Measurements from ENCODE around the gene ALK. TPM values are rescaled to one million over a fixed set of nuclear protein-coding genes. Genes with fewer than 3 reads are reported as not detected.

Gene ALK
- total and polyA plus RNA-seq, 2 experiments from 2014 or later = 0.35 TPM; not detected in 1

DNA sequence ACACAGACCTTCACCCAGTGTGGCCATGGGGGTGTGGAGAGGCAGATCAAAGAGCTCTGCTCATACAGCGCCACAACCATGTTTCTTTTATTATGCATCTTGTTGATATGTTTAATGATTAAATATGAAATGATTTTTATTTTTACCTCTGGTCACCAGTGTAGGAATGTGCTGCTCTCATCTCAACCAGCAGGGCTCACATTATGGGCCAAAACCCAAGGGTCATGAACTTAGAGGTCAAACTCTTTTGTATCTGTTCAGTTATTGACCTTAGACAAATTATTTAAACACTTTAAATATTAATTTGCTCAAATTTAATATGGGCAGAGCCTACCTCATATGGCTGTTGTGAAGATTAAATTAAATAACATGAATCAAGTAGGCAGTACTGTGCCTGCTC lies 386.2 kb downstream of the ALK start:
- Histone ChIP-seq H3K4me1 (ENCODE audit: insufficient read depth) (no peaks in the 10 kb centered on the region; the same call in 1 of the 2 replicates), H3K27ac (ENCODE audit: low read depth) (no peak overlapping the region), H3F3A (replicated peaks; ENCODE audit: low read depth) (no peaks in the 10 kb centered on the region), H2AFZ (no peak overlapping the region), H3K27me3 (ENCODE audit: insufficient read depth) (no peaks in the 10 kb centered on the region), H3K4me3 (no peak overlapping the region), H3K79me2 (replicated peaks; ENCODE audit: insufficient read depth) (no peaks in the 10 kb centered on the region), H3K36me3 (ENCODE audit: insufficient read depth) (no peaks in the 10 kb centered on the region), H3K4me2 (no peak overlapping the region), H3K9me2 (ENCODE audit: insufficient read depth) (peaks cover 10% of the 10 kb centered on the region; the same call in 1 of the 2 replicates), H4K20me1 (replicated peaks; ENCODE audit: insufficient read depth) (no peaks in the 10 kb centered on the region)
- Mint-ChIP-seq H3K4me1 (peaks cover 3% of the 10 kb centered on the region; the same call in 1 of the 3 replicates), H3K4me3 (no peak overlapping the region), H3K36me3 (ENCODE audit: low read depth) (no peaks in the 10 kb centered on the region), H3K27me3 (ENCODE audit: insufficient read depth, low read depth, poor library complexity) (no peaks in the 10 kb centered on the region), H3K27ac (no peak overlapping the region), H3K9me3 (no peaks in the 10 kb centered on the region)
- TF ChIP-seq NANOG (IDR thresholded peaks at IDR 0.05; ENCODE audit: borderline replicate concordance) (no peak), EZH2 (IDR thresholded peaks at IDR 0.05; ENCODE audit: low read depth, unreplicated experiment) (no peak), ZNF331 (CRISPR knock-in tag; IDR thresholded peaks at IDR 0.05; ENCODE audit: low read depth) (no peak)
- TF ChIP-seq, protein P1, sequence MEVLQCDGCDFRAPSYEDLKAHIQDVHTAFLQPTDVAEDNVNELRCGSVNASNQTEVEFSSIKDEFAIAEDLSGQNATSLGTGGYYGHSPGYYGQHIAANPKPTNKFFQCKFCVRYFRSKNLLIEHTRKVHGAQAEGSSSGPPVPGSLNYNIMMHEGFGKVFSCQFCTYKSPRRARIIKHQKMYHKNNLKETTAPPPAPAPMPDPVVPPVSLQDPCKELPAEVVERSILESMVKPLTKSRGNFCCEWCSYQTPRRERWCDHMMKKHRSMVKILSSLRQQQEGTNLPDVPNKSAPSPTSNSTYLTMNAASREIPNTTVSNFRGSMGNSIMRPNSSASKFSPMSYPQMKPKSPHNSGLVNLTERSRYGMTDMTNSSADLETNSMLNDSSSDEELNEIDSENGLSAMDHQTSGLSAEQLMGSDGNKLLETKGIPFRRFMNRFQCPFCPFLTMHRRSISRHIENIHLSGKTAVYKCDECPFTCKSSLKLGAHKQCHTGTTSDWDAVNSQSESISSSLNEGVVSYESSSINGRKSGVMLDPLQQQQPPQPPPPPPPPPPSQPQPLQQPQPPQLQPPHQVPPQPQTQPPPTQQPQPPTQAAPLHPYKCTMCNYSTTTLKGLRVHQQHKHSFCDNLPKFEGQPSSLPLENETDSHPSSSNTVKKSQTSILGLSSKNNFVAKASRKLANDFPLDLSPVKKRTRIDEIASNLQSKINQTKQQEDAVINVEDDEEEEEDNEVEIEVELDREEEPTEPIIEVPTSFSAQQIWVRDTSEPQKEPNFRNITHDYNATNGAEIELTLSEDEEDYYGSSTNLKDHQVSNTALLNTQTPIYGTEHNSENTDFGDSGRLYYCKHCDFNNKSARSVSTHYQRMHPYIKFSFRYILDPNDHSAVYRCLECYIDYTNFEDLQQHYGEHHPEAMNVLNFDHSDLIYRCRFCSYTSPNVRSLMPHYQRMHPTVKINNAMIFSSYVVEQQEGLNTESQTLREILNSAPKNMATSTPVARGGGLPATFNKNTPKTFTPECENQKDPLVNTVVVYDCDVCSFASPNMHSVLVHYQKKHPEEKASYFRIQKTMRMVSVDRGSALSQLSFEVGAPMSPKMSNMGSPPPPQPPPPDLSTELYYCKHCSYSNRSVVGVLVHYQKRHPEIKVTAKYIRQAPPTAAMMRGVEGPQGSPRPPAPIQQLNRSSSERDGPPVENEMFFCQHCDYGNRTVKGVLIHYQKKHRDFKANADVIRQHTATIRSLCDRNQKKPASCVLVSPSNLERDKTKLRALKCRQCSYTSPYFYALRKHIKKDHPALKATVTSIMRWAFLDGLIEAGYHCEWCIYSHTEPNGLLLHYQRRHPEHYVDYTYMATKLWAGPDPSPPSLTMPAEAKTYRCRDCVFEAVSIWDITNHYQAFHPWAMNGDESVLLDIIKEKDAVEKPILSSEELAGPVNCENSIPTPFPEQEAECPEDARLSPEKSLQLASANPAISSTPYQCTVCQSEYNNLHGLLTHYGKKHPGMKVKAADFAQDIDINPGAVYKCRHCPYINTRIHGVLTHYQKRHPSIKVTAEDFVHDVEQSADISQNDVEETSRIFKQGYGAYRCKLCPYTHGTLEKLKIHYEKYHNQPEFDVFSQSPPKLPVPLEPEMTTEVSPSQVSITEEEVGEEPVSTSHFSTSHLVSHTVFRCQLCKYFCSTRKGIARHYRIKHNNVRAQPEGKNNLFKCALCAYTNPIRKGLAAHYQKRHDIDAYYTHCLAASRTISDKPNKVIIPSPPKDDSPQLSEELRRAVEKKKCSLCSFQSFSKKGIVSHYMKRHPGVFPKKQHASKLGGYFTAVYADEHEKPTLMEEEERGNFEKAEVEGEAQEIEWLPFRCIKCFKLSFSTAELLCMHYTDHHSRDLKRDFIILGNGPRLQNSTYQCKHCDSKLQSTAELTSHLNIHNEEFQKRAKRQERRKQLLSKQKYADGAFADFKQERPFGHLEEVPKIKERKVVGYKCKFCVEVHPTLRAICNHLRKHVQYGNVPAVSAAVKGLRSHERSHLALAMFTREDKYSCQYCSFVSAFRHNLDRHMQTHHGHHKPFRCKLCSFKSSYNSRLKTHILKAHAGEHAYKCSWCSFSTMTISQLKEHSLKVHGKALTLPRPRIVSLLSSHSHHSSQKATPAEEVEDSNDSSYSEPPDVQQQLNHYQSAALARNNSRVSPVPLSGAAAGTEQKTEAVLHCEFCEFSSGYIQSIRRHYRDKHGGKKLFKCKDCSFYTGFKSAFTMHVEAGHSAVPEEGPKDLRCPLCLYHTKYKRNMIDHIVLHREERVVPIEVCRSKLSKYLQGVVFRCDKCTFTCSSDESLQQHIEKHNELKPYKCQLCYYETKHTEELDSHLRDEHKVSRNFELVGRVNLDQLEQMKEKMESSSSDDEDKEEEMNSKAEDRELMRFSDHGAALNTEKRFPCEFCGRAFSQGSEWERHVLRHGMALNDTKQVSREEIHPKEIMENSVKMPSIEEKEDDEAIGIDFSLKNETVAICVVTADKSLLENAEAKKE (CRISPR knock-in tag; IDR thresholded peaks at IDR 0.05) = no peak
- TF ChIP-seq, protein P2, sequence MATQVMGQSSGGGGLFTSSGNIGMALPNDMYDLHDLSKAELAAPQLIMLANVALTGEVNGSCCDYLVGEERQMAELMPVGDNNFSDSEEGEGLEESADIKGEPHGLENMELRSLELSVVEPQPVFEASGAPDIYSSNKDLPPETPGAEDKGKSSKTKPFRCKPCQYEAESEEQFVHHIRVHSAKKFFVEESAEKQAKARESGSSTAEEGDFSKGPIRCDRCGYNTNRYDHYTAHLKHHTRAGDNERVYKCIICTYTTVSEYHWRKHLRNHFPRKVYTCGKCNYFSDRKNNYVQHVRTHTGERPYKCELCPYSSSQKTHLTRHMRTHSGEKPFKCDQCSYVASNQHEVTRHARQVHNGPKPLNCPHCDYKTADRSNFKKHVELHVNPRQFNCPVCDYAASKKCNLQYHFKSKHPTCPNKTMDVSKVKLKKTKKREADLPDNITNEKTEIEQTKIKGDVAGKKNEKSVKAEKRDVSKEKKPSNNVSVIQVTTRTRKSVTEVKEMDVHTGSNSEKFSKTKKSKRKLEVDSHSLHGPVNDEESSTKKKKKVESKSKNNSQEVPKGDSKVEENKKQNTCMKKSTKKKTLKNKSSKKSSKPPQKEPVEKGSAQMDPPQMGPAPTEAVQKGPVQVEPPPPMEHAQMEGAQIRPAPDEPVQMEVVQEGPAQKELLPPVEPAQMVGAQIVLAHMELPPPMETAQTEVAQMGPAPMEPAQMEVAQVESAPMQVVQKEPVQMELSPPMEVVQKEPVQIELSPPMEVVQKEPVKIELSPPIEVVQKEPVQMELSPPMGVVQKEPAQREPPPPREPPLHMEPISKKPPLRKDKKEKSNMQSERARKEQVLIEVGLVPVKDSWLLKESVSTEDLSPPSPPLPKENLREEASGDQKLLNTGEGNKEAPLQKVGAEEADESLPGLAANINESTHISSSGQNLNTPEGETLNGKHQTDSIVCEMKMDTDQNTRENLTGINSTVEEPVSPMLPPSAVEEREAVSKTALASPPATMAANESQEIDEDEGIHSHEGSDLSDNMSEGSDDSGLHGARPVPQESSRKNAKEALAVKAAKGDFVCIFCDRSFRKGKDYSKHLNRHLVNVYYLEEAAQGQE (IDR thresholded peaks at IDR 0.05; ENCODE audit: unreplicated experiment) = no peak
- TF ChIP-seq, protein P3, sequence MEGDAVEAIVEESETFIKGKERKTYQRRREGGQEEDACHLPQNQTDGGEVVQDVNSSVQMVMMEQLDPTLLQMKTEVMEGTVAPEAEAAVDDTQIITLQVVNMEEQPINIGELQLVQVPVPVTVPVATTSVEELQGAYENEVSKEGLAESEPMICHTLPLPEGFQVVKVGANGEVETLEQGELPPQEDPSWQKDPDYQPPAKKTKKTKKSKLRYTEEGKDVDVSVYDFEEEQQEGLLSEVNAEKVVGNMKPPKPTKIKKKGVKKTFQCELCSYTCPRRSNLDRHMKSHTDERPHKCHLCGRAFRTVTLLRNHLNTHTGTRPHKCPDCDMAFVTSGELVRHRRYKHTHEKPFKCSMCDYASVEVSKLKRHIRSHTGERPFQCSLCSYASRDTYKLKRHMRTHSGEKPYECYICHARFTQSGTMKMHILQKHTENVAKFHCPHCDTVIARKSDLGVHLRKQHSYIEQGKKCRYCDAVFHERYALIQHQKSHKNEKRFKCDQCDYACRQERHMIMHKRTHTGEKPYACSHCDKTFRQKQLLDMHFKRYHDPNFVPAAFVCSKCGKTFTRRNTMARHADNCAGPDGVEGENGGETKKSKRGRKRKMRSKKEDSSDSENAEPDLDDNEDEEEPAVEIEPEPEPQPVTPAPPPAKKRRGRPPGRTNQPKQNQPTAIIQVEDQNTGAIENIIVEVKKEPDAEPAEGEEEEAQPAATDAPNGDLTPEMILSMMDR (conservative IDR thresholded peaks at IDR 0.05; ENCODE audit: low read depth in 2 of 2) = no peak
- DNase-seq (ENCODE audit: low spot score) (no peak), ATAC-seq (no peak)
